ENCODE measurements around the gene OR10V1. TPM values are rescaled to one million over a fixed set of nuclear protein-coding genes. Genes with fewer than 3 reads are reported as not detected.
"Not testable (repeated sequence)": the region's sequence is repeated elsewhere in the genome, so short reads cannot be mapped to it uniquely, and the experiment has no call there.

OR10V1 gene
- total RNA-seq, 2 donors from 2014 or later: not detected

DNA sequence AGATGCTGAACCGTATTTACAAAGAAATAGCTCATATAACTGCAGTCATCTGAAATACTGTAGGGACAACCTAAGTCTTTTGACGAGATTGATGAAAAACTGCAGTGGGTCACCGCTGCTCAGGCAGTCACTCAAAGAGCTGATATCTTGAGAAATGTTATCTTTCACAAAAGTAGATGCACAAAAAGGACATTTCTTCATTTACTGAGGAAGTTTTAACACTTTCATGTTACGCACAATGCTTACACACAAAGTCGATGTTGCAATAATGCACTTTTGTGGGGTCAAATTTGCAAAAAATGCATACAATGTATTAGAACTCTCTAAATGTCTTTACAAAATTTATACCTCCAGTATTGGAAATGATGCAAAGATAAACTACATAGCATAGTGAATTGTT is 16.2 kb upstream of the OR10V1 start:
- H3K36me3 Mint-ChIP-seq (ENCODE audit: low read depth): no peaks in the 10 kb centered on the region
- no peak overlapping the region for H3K27ac Mint-ChIP-seq
- no peak for ATAC-seq (replicated peaks)
- no peaks in the 10 kb centered on the region for H3K27me3 Mint-ChIP-seq
- no peak overlapping the region for H3K4me3 Mint-ChIP-seq
- H3K4me1 Mint-ChIP-seq: peaks cover 6% of the 10 kb centered on the region
- H3K9me3 Mint-ChIP-seq: peaks cover 4% of the 10 kb centered on the region

DNA sequence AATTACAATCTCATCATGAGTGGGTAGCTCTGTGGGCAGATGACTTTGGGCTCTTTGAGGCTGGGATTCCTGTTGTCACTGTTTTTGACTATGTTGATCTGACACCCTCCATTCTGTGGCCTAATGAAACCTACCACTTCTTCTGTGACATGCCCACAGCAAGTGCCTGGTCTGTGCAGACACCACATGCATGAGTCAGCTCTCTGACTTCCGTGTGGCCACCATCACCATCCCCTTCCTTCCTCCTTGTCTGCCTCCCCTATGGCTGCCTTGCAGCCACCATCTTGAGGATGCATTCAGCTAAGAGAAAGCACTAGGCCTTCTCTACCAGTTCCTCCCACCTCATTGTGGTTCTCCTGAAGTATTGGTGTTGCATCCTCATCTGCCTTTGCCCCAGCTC is 15.3 kb upstream of the OR10V1 start:
- Mint-ChIP-seq H3K27ac (no peak overlapping the region), H3K4me1 (peaks cover 6% of the 10 kb centered on the region), H3K36me3 (ENCODE audit: low read depth) (no peaks in the 10 kb centered on the region), H3K4me3 (no peak overlapping the region), H3K27me3 (peaks cover 2% of the 10 kb centered on the region), H3K9me3 (peaks cover 4% of the 10 kb centered on the region)
- peak; percentile 91 for ATAC-seq (replicated peaks)

DNA sequence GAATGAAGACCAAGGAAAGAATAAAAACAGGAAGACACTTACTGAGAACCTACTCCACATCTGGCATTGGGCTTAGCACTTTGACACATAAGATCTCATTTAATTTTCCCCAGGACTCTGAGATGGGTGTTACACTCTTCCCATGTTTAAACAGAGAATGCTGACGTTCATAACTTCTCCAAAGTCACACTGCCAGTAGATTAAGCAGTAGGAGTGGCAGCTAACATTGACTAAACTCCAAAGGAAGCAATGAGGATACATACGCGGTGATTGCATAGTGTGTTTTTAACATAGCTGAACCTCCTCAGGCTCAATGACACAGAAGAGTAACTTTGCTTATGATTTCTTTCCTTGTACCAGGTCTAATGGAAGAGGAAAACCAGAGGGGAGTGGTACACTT is 14.5 kb upstream of the OR10V1 start:
- Mint-ChIP-seq H3K4me3 (no peak overlapping the region), H3K4me1 (peaks cover 6% of the 10 kb centered on the region), H3K36me3 (ENCODE audit: low read depth) (no peaks in the 10 kb centered on the region), H3K27me3 (peaks cover 8% of the 10 kb centered on the region), H3K9me3 (peaks cover 4% of the 10 kb centered on the region), H3K27ac (no peak overlapping the region)
- no peak for ATAC-seq (replicated peaks)

DNA sequence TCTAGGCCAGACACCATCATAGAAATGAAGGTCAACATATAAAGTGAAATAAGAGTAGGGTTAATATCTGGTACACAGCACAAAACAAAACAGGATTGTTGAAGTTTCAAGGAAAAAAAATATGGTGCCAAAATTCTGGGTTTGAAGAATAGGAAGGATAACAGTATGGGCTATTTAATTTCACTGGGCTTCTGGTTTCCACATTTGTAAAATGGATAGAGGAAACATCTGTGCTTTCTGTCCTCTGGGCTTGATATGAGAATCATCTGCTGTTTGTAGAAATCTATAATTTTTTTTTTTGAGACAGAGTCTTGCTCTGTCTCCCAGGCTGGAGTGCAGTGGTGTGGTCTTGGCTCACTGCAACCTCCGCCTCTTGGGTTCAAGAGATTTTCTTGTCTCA is 13.8 kb upstream of the OR10V1 start:
- Mint-ChIP-seq H3K27ac (no peak overlapping the region), H3K36me3 (ENCODE audit: low read depth) (no peaks in the 10 kb centered on the region), H3K9me3 (peaks cover 4% of the 10 kb centered on the region), H3K4me3 (no peak overlapping the region), H3K4me1 (peaks cover 6% of the 10 kb centered on the region), H3K27me3 (peaks cover 10% of the 10 kb centered on the region)
- no peak for ATAC-seq (replicated peaks)

DNA sequence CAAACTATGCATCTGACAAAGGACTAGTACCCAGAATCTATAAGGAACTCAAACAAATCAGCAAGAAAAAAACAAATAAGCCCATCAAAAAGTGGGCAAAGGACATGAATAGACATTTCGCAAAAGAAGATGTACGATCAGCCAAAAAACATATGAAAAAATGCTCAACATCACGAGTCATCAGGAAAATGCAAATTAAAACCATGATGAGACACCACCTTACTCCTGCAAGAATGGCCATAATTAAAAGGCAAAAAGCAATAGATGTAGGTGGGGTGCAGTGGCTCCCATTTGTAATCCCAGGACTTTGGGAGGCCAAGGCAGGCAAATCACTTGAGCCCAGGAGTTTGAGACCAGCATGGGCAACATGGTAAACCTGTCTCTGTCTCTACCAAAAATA is 10.4 kb upstream of the OR10V1 start:
- H3K9me3 Mint-ChIP-seq: peaks cover 1% of the 10 kb centered on the region
- ATAC-seq (replicated peaks): no peak
- no peak overlapping the region for H3K27ac Mint-ChIP-seq
- peaks cover 4% of the 10 kb centered on the region for H3K4me1 Mint-ChIP-seq
- H3K36me3 Mint-ChIP-seq (ENCODE audit: low read depth): no peaks in the 10 kb centered on the region
- peaks cover 19% of the 10 kb centered on the region for H3K27me3 Mint-ChIP-seq
- H3K4me3 Mint-ChIP-seq: no peak overlapping the region

DNA sequence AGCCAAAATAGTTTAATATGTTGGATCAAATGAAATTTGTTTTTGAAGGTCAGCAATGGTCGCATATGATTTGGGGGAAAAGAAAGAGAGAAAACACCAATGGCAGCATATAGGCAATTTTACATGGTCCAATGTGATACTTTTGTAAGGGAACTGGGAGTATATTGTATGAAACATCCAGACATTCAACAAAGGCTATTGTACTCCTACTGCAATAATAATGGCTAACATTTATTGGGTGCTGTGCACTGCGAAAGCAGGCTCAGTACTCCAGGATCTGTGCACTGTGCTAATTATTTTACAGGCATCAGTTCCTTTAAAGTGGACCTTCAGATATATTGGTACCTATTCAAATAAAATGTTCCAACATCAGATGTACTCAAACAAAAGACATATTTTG is 5.9 kb upstream of the OR10V1 start:
- Mint-ChIP-seq H3K27me3 (peaks cover 42% of the 10 kb centered on the region), H3K4me3 (no peak overlapping the region), H3K4me1 (no peaks in the 10 kb centered on the region), H3K36me3 (ENCODE audit: low read depth) (no peaks in the 10 kb centered on the region), H3K9me3 (no peaks in the 10 kb centered on the region), H3K27ac (no peak overlapping the region)
- ATAC-seq (replicated peaks): no peak

DNA sequence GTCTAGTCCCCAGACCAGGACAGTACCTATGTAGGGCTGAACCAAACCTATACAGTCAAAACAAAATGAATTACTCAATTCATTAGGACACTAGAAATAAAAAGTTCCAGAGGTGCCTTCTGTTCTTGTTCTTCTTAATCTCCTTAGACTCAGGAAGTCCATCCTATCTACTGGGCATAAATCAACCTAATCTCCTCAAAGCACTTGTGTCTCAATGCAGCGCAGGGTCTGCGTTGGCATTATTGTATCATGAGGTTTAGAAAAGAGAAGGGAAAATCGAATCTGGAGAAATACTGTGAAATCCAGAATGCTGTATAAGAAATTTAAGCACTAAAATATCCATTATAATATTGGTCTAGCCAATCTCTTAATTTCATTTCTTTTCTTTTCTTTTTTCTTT is 2.4 kb upstream of the OR10V1 start:
- Mint-ChIP-seq H3K27me3 (peaks cover 36% of the 10 kb centered on the region), H3K4me1 (no peaks in the 10 kb centered on the region), H3K4me3 (no peak overlapping the region), H3K9me3 (no peaks in the 10 kb centered on the region), H3K36me3 (ENCODE audit: low read depth) (no peaks in the 10 kb centered on the region), H3K27ac (no peak overlapping the region)
- ATAC-seq (replicated peaks): no peak

DNA sequence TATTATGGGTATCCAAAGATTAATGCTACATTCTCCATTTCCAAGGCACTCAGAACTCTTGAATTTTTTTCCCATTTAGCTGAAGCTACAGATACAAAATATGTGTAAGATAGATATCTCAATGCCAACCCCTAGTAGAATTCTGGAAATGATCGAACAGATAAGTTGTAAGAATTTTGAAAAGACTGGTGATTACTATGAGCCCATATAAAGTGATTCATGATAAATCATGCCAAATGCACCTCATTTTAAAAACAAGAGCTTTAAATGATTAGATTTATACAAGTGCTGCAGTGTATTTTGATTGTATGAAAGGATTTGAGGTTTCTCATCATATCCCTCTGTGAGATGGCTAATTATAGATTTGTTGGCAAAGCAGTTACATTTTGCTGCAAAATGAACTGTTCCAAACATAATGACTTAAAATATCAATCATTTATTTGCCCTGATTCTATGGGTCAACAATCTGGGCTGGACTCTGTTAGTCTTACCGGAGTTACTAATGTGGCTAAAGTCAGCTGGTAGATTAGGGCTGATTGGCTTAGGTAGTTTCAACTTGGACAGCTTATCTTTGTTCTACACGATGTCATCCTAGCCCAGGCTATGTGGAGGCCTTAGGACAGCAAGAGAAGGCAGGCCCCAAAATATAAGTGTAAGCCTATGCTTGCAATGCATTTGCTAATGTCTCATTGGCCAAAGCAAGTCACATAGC is 3.4 kb downstream of the OR10V1 start:
- Mint-ChIP-seq H3K27me3 (peaks cover 19% of the 10 kb centered on the region), H3K27ac (no peak overlapping the region), H3K4me3 (no peak overlapping the region), H3K9me3 (no peaks in the 10 kb centered on the region), H3K4me1 (no peaks in the 10 kb centered on the region), H3K36me3 (ENCODE audit: low read depth) (no peaks in the 10 kb centered on the region)
- no peak for ATAC-seq (replicated peaks)

DNA sequence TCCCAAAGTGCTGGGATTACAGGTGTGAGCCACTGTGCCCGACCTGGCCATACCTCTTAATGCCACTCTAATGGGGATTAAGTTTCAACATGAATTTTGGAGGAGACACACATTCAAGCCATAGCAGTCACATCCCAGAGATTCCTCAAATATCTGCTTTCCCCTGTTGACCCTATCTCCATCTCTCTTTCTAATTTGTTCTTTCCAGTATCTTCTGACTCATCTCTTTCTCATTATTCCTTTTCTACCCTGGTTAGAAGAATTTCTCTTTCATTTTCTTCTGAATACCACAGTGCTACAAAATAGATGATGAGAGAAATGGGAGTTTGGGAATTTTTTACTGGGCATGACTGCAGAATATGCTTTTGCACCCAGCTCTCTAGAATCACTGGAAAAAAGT is 5.1 kb downstream of the OR10V1 start:
- no peak for ATAC-seq (replicated peaks)
- Mint-ChIP-seq H3K36me3 (ENCODE audit: low read depth) (no peaks in the 10 kb centered on the region), H3K4me3 (no peak overlapping the region), H3K9me3 (no peaks in the 10 kb centered on the region), H3K27me3 (peaks cover 23% of the 10 kb centered on the region), H3K27ac (no peak overlapping the region), H3K4me1 (no peaks in the 10 kb centered on the region)

DNA sequence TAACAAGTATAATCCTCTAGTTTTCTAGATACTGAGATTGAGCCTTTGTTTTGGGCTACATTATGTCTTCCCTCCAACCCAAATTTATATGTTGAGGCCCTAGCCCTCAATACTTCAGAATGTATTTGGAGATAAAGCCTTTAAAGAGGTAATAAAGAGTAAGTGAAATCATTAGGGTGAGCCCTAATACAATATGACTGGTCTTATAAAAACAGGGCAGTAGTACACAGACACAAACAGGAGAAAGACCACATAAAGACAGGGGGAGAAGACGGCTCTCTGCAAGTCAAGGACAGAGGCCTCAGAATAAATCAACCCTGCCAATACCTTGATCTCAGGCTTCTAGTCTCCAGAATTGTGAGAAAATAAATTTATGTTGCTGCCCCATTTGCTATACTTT is 6.3 kb downstream of the OR10V1 start:
- Mint-ChIP-seq H3K9me3 (no peaks in the 10 kb centered on the region), H3K4me1 (no peaks in the 10 kb centered on the region), H3K27ac (no peak overlapping the region), H3K36me3 (ENCODE audit: low read depth) (no peaks in the 10 kb centered on the region), H3K27me3 (peaks cover 17% of the 10 kb centered on the region), H3K4me3 (no peak overlapping the region)
- no peak for ATAC-seq (replicated peaks)

DNA sequence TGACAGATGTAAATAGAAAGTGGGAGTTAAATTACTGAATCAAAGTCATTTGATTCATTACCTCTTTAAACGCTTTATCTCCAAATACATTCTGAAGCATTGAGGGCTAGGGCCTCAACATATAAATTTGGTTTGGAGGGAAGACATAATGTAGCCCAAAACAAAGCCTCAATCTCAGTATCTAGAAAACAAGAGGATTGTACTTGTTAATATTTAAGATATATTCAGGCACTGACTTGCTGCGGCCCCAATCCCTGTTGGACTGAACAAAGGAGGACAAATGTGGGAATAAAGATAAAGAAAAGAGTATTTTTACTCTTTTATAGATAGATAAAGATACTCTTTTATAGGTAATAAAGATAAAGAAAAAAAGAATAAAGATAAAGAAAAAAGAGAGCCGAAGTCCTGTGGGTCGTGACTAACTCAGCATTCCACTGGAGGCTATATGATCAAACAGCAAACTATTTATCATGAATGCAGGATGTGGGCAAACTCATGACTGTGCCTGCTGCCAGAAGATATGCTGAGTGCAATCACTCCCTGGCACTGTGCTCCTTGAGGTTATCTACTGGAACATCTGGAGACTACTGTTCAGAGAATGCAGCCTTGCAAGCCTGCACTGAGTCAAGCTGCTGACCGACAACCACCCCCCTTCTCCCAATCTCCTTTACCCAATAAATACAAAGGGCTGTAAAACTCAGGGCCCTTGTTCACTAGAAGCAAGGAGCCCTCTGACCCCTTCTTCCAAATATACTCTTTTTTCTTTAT is 6.9 kb downstream of the OR10V1 start:
- Mint-ChIP-seq H3K4me1 (no peaks in the 10 kb centered on the region), H3K36me3 (ENCODE audit: low read depth) (no peaks in the 10 kb centered on the region), H3K4me3 (no peak overlapping the region), H3K27me3 (peaks cover 17% of the 10 kb centered on the region), H3K27ac (no peak overlapping the region), H3K9me3 (no peaks in the 10 kb centered on the region)
- ATAC-seq (replicated peaks): no peak

DNA sequence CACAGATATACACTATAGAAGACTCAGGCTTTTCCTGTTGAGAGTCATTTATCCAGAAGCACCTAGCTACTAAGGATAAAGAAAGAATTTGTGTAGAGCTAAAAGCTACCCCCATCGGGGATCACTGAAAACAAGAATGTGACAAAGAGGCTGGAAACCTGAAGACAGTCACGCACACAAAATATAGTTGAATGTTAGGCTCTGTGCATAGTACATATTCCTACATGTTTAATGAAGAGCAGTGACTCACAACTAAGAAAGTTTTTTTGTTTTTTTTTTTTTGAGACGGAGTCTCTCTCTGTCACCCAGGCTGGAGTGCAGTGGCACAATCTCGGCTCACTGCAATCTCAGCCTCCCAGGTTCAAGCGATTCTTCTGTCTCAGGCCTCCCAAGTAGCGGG is 8.4 kb downstream of the OR10V1 start:
- Mint-ChIP-seq H3K9me3 (no peaks in the 10 kb centered on the region), H3K27ac (no peak overlapping the region), H3K27me3 (peaks cover 17% of the 10 kb centered on the region), H3K4me1 (no peaks in the 10 kb centered on the region), H3K36me3 (ENCODE audit: low read depth) (no peaks in the 10 kb centered on the region), H3K4me3 (no peak overlapping the region)
- ATAC-seq (replicated peaks): no peak

DNA sequence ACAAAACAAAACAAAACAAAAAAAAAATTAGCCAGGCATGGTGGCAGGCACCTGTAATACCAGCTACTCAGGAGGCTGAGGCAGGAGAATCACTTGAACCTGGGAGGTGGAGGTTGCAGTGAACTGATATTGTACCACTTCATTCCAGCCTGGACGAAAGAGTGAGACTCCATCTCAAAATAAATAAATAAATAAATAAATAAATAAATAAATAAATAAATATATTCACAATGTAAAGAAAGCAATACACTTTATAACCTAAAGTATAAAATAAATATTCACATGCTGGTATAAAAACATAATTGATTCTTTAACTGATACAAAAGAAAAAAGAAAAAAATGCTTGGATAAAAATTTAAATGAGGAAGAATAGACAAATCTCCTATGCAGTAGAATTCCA is 10.1 kb downstream of the OR10V1 start:
- H3K27me3 Mint-ChIP-seq: peaks cover 17% of the 10 kb centered on the region
- H3K4me1 Mint-ChIP-seq; H3K36me3 Mint-ChIP-seq (ENCODE audit: low read depth); H3K27ac Mint-ChIP-seq; H3K9me3 Mint-ChIP-seq; H3K4me3 Mint-ChIP-seq; ATAC-seq (replicated peaks): not testable (repeated sequence)

DNA sequence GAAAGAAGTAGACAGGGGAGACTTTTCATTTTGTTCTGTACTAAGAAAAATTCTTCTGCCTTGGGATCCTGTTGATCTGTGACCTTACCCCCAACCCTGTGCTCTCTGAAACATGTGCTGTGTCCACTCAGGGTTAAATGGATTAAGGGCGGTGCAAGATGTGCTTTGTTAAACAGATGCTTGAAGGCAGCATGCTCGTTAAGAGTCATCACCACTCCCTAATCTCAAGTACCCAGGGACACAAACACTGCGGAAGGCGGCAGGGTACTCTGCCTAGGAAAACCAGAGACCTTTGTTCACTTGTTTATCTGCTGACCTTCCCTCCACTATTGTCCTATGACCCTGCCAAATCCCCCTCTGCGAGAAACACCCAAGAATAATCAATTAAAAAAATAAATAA is 13.5 kb downstream of the OR10V1 start:
- not testable (repeated sequence) for H3K4me3 Mint-ChIP-seq; ATAC-seq (replicated peaks); H3K27ac Mint-ChIP-seq; H3K4me1 Mint-ChIP-seq; H3K36me3 Mint-ChIP-seq (ENCODE audit: low read depth); H3K9me3 Mint-ChIP-seq
- peaks cover 20% of the 10 kb centered on the region for H3K27me3 Mint-ChIP-seq

DNA sequence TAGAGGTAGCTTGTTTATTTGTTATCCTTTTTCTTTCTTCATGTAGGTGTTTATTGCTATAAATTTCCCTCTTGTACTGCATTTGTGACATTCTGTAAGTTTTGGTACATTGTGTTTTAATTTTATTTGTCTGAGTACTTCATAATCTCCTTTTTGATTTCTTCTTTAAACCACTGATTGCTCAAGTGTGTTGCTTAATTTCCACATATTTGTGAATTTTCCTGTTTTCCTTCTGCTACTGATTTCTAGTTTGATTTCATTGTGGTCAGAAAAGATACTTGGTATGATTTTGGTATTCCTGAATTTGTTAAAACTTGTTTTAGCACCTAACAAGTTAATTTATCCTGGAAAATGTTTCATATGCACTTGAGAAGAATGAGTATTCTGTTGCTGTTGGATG is 15.1 kb downstream of the OR10V1 start:
- Mint-ChIP-seq H3K4me1 (no peaks in the 10 kb centered on the region), H3K4me3 (no peak overlapping the region), H3K27ac (no peak overlapping the region), H3K36me3 (ENCODE audit: low read depth) (no peaks in the 10 kb centered on the region), H3K27me3 (peaks cover 13% of the 10 kb centered on the region), H3K9me3 (peaks cover 3% of the 10 kb centered on the region)
- no peak for ATAC-seq (replicated peaks)

All from activated T-helper 17 cell treated with anti-CD3 and anti-CD28 coated beads, Interleukin-2, amount 50 U/mL, for 72 hours (primary cell).